GM13976 (cell line): ENCODE measurements around the gene CENPC.

Experiments
- DNase-seq: peaks from one replicate; pipeline ENCODE4 v3.0.0; 2012; ENCODE audit warnings: low spot score
- in situ Hi-C: fragments of 300-500 bp; cut with MboI; formaldehyde crosslinking; loops from one replicate; pipeline ENCODE4 v1.12.0; 2022; ENCODE audit warnings: low sequenced_read_pairs, mixed read lengths, inconsistent platforms; ENCODE audit not compliant: unreplicated experiment
- TF ChIP-seq, protein P1 (sequence below): IDR thresholded peaks from 2 replicates; pipeline ENCODE4 v1.5.1; 2012; ENCODE audit warnings: borderline replicate concordance, mild to moderate bottlenecking; ENCODE audit not compliant: insufficient read depth; ENCODE audit errors: extremely low read depth, missing control alignments, control extremely low read depth

CENPC gene

DNA sequence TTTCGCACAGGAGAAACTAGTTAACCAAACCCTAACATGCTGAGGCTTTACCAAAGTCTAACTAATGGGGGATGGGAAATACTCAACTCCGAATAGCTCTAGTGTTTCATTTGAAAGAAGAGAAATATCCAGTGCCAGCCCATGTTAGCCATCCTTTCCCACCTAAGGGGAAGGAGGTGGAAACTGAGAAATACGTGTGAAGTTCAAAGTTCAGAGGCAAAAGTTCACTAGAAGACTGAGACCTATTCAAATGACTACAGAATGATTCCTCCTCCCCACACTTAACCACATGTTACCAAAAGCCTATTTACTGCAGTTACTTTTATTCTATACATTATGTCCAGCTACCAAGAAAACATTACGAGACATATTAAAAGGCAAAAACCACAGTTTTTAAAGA lies 106.3 kb downstream of the CENPC start:
- no peak for DNase-seq
- in situ Hi-C loops, result no loop called here
- TF ChIP-seq, protein P1, sequence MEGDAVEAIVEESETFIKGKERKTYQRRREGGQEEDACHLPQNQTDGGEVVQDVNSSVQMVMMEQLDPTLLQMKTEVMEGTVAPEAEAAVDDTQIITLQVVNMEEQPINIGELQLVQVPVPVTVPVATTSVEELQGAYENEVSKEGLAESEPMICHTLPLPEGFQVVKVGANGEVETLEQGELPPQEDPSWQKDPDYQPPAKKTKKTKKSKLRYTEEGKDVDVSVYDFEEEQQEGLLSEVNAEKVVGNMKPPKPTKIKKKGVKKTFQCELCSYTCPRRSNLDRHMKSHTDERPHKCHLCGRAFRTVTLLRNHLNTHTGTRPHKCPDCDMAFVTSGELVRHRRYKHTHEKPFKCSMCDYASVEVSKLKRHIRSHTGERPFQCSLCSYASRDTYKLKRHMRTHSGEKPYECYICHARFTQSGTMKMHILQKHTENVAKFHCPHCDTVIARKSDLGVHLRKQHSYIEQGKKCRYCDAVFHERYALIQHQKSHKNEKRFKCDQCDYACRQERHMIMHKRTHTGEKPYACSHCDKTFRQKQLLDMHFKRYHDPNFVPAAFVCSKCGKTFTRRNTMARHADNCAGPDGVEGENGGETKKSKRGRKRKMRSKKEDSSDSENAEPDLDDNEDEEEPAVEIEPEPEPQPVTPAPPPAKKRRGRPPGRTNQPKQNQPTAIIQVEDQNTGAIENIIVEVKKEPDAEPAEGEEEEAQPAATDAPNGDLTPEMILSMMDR, result no peak

DNA sequence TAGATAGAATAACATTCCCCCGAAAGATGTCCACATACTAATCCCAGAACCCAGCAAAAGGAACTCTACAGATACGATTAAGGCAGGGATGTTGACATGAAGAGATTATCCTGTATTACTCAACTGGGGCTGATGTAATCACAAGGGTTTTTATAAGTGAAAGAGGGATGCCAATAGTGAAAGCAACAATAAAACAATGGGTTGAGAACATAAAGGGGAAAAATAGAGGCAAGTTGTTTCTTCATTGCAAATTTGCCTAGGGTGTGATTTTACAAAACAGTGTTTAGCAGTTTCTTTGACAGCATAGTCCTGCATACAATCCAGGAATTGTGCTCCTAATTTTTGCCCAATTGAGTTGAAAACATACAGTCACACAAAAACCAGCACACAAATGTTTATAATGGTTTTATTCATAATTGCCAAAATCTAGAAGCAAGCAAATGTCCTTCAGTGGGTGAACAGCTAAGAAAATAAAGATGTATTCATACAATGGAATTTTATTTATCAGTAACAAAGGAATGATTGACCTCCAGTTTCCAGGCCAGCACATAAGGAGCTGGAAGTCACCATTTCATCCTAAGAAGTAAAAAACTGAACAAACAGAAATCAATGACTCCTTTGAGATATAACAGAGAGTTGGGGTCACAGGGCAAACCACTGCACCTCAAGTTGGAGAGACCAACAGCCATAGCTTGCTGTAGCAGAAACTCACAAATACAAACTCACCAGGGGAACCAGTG lies 107.2 kb downstream of the CENPC start:
- TF ChIP-seq, protein P1, result no peak
- no peak for DNase-seq
- in situ Hi-C loops, result no loop called here

DNA sequence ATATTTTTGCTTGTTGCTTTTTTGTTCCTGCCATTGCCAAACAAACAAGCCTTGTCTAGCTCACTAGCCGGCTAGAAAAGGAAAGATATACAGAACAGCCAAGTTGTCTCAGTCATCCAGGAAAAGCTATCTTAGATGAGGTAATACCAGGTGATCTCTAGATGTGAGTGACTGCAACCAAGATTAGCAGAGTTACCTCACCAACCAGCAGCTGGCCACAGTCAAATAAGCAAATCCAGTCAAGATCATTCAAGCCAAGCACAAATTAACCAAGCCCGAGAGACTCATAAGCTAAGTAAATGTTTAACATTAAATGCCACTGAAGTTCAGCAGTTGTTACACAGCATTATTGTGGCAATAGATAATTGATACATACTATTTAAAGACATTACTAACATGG lies 108.6 kb downstream of the CENPC start:
- TF ChIP-seq, protein P1, result no peak
- in situ Hi-C loops, result no loop called here
- no peak for DNase-seq

DNA sequence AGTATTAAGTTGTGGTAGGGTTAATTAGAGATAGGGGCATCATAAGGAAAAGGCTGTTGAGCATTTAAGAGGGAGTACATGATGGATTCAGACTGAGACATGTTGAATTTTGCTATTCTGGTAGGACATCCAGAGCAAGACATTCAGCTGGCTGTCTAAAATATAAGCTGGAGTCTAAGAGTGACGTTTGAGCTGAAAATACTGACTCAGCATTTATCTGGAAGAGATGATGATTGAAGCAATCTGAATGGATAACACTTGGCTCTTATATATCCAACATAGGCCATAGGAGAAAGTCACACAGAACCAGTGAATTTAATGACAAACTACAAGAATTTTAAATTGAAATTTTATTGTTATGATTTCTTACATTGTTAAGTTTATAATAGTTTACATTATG lies 114.3 kb downstream of the CENPC start:
- TF ChIP-seq, protein P1, result no peak
- in situ Hi-C loops, result no loop called here
- DNase-seq, result no peak

DNA sequence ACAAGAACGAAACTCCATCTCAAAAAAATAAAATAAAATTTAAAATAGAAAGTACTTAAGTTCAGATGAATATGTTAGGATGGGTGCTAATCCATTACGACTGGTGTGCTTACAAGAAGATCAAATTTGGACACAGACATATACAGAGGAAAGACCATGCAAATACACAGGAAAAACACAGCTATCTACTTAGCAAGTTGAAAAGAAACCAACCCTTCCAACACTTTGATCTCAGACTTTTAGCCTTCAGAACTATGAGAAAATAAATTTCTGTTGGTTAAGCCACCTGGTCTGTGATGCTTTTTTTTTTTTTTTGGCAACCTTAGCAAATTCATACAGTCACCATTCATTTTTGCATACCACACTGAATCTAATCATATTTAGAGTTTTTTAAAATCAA lies 116.5 kb downstream of the CENPC start:
- TF ChIP-seq, protein P1, result no peak
- DNase-seq, result no peak
- in situ Hi-C loops, result no loop called here
